ENCODE results near the gene IL17B.

IL17B gene

DNA sequence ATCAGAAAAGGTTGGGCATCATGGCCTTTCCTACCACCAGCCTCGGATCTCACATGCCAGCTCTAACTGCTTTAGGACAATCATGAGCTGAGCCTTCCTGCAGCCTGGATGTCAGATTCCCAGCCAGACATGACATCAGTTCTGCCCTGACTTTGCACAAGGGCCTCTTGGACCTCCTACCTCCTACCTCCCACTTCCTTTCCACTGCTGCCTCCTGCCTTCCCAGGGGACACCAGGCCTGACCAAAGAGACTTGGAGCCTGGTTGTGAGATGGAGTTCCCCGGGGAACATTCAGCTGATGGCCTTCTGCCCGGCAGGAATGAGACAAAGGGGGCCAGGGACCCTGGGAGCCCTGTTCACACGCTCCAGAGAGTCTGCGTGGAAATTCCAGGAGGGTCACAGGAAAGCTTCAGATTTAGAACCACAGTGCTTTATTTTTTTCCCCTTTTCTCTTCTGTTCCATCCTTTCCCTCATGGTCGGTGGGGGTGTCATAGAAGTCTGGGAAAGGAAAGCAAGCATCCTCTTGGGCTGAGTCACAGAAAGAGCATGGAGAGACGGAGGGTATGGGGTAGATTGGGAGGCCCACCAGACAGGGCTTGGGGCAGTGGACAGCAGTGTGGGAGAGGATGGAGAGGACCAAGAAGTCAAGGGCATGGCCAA lies 35.4 kb upstream of the IL17B start:
- no peak for DNase-seq

DNA sequence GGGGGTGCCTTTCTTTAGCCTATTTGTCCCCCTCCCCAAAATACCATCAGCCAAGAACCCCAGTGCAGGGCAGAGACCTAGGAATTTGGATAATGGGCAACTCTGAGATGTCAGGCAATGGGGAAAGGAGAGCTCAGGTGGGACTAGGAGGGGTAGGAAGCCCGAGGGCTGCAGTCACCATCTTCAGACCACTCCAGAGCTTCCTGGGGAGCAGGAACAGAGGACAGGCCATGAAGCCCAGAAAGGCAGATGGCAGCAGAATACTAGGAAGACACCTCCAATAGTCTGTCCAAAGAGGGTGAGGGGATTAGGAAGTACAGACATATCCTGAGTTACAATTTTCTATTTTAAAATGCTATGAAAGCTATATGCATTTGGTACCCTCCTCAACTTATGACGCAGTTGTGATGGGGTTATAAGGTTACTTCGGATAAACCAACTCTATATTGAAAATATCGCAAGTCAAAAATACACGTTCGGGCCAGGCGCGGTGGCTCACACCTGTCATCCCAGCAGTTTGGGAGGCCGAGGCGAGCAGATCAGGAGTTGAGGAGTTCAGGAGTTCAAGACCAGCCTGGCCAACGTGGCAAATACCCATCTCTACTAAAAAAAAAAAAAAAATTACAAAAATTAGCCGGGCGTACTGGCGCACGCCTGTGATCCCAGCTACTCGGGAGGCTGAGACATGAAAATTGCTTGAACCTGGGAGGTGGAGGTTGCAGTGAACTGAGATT lies 34.6 kb upstream of the IL17B start:
- no peak for DNase-seq

DNA sequence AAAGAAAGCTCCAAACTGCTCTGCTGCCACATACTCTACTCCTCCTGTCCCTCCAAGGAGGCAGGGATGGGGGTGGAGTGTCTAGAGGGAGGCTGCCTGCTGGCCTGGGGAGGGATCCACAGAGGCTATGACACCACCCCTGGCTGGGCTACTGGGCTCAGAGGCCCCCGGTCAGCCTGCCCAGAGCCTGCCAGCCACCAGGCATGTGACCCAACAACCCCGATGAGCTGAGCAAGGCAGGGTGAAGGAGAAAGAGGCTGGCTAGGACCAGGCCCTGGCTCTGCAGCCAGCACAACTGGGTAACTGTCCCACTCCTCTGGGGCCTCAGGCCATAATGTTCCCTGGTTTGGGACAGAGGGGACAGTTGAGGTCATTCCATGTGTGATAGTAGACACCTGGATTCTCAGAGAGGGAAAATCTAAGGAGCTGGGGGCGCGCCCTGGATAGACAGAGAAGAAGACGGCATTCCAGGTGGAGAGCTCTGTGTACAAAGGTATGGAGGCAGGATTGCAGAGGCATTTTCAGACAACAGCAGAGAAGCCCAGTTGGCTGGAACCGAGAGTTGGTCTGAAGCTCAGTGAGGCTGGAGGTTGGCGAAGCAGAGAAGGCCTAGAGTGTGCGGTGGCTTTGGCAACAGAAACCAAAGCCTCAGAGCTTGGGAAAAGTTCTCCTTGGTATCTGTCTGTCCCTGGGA lies 33.8 kb upstream of the IL17B start:
- DNase-seq = no peak

DNA sequence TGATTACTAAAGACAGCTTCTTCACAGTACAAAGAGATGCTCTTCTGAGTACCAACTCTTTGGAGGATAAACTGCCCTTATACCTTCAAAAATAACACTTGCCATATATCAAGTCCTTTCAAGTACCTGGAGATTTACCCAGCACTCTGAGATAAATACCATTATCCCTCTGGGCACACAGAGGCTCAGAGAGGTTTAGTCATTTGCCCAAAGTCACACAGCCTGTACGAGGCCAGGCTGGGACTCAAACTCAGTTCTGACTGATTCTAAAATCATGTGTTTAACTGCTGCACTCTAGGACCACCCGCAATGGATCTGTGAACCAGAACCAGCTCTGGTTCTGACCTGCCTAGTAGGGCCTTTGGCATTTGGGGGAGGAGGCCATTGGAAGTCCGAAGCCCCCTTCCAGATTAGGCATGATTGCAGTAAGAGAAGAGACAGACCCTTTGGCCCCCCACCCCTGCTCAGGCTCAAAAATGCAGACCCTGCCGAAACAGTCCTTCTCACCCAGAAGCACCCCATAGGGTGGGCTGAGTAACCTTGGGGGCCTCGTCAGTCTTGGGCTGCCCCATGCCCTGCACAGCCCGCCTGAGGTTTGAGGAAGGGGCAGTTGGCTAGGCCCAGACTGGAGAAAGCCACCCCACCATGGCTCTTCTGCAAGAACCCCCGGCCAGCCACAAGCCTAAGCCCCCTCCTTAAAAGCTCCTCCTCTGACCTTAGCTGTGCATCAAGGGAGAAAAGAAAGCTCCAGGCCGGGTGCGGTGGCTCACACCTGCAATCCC lies 32.8 kb upstream of the IL17B start:
- no peak for DNase-seq

DNA sequence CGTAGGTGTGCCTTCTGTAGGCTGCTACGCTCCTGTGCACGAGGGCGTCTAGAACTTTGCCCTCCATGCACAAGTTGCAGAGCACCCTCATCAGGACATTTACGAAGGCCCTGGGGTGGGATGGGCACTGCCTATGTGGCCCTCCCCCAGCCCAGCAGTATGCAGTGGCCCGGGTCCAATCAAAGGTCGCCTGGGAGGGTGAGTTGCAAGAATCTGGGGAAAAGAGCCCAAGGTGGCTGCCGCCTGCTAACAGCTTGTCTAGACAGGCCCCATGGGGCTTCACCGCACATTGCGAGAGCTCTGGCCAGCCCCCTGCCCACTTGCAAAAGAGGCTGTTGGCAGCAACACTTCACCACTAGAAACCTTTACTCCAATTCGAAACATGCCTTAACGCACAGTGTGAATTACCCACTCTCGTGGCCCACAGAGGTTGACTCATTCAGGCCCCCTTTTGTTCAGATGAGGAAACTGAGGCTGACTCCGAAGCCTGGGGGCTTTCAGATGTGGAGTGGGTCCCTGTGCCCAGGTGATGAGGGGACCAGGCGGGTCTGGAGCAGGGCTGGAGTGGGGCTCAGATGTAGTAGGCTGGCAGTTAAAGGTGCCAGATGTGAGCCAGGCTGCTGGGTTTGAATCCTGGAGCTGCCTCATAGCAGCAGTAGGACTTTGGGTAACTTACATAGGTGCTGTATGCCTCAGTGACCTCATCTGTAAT lies 31.8 kb upstream of the IL17B start:
- DNase-seq = no peak

DNA sequence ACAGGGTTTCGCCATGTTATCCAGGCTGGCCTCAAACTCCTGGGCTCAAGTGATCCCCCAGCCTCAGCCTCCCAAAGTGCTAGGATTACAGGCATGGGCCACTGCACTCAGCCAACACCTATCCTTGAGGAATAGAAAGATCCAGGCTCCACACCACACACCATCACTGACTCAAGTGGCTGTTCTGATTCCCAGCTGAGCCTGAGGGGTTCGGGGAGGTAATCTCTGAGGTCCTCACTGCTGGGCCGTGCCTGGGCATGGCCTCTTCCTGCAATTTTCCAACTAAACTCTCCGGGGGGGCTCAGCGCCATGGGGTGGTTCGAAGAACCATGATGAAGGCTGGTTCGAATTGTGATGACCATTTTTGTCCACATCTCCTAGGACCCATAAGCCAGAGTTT lies 31.0 kb upstream of the IL17B start:
- DNase-seq = no peak

DNA sequence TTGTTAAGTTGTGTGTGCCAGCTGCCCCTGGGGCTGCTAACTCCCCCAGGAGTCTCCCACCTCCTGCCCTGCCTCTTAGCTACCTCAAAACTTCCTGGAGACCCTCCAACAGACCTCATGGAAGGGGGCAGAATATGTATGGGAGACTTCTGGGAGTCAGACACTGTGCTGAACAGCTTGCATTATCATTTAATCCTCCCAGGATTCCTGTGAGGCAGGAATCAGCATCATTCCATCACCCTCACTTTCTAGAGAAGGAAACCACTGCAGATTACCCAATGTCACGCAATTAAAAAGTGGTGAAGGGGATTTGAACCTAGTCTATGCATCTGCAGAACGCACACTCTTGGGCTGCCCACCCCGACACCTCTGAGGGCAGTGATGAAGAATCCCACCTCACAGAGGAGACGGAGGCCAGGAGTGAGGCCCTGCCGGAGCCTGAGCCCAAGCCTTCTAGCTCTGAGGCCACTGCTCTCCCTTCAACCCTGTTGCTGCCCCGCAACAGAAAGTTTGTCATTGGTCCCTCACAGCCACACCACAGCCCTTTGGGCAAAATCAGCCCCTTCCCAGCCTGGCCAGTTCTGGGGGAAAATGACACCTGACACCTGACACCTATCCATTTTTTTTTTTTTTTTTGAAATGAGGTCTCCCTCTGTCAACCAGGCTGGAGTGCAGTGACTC lies 30.3 kb upstream of the IL17B start:
- no peak for DNase-seq

DNA sequence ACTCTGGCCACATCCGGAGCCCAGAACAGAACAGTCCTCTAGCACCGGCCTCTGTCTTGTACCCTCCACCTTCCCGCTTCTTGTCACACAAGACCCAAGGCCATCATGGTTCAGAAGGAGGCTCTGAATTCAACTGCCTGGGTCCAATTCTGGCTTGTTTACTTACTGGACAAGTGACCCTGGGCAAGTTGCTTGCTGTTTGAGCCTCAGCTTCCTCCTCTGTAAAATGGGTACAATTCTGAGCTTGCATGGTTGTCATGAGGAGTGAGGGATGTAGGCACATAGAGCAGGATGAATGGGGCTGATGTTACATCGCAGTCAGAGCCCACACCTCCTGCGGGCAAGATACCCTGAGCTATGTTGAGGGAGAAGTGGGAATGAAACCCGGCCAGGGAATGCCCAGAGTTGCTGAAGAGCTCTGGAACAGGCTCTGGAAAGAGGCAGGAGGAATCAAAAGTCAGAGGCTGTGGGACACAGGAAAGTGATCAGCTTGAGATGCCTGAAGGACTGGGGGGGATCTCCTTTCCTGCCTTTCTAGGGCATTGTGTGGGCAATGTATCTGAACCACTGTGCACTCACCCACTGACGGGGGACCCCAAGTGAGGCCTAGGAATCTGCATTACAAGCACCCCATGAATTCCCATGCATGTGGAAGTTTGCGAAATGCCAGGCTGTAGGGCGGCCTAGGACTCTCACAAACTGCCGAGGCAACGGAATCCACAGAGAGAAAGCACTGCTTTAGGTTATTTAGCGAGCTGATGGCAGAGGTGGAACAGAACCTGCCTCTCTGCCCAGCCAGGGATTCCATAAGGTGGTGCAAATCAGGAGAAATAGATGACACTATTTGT lies 29.4 kb upstream of the IL17B start:
- no peak for DNase-seq

DNA sequence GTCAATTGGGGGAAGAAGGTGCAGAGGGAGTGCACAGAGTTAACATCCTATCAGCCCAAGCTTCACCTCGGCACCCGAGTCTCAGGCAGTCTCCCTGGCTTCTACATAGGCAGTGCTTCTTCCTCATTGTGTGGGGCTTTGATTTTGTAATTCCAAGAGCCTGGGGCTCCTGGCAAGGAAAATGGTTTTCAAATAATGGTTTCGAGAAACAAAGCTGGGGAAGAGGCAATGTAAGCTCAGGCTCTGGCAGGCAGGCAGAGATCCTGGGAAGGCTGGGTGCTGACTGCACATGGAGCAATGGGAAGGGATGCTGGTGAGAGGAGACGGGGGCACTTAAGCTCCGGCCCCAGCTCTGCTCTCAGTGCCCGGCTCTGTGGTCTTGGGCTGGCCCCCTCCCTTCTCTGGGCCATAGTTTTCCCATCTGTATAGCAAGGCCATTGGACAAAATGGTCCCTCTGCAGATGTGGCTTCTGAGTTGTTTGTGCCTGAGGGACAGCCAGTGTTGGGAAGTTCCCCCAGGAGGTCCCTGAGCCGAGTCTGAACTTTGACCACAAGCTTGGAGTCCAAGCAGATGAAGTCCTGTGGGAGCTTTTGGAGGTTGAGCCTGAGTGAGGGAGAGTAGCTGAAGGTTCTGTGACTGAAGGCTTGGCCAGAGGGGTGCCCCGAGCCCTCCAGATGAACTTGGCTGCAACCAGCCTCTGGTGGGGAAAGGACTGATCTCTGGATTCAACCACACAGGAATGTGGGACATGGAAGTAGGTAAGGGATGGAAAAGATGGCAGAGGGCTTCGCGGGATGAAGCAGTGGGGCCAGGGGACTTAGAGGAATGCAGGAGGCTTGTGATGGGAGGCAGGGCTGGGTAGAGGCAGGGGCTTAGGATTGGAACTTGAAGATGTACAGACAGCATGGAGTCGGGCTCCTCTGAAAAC lies 28.5 kb upstream of the IL17B start:
- no peak for DNase-seq

DNA sequence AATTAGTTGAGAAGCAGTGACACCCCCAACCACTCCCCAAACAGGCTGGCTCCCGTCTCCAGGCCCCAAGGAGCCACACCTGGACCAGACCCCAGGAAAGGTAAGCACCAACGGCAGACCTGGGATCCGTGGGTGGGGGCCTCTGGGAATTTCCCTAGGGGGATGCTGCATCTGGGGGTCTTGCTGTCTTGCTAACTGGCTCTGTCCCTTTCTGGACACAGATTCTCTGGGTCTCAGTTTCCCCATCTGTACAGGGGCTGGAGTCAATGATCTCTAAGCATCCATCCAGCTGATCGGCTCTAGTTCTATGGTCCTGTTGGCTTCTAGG lies 27.9 kb upstream of the IL17B start:
- DNase-seq = no peak

DNA sequence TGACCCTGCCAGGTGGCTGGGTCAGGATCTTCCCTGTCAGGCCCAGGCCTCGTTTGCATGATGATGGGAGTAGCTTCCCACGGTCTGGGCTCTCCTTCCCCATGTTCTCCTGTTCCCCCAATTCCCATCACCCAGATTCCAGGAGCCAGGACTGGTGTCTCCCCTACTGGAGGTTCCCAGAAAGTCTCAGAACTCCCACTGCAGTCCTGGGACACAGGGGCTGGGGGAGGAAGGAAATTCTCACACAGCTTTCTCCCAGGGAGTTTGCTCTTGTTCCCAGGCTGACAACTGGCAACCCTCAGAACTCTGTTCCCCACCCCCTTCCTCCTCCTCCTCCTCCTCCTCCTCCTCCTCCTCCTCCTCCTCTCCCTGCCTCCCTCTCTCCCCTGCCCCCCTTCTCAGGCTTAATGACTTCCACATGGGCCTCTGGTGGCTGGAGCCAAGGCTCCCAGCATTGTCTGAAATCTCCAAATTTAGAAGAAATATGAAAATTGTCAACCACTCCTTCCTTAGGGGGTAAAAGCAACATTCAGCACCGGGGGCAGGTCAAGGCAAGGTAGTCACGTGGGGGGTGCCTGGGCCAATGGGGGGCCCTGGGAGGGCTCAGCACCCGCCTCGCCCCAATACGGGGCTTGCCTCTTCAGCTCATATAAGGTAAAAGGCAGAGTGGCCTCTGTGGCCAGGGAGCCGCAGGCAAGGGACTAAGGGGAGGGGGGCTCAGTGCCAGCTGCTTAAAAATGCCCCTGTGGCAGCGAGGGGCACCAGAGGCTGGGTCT lies 27.3 kb upstream of the IL17B start:
- no peak for DNase-seq

DNA sequence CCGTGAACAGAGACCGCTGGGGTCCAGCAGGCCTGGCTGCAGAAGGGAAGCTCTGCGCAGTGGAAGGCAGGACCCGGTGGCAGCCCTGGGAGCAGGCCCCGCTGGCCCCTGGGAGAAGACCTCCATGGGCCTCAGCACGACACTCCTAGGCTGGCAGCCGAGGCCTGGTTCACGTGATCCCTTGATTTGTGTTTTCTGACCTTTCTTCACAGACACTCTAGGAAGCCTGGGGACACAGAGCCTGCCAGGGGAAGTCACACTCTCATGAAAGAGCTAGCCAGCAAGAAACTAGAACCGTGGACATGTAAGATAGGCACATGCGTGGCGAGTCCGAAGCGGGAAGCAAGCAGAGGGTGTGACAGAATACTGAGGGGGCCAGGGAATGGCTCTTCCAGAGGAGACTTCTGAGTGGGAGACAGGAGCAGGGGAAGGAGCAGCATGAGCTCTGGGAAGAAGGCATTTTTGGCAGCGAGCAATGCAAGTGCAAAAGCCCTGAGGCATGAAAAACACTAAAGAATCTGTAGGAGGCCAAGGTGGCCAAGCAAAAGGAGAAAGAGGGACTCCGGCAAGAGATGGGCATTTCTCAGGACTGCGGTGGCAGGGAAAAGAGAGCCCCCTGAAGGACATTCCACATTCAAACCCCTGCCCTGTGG lies 26.6 kb upstream of the IL17B start:
- no peak for DNase-seq

DNA sequence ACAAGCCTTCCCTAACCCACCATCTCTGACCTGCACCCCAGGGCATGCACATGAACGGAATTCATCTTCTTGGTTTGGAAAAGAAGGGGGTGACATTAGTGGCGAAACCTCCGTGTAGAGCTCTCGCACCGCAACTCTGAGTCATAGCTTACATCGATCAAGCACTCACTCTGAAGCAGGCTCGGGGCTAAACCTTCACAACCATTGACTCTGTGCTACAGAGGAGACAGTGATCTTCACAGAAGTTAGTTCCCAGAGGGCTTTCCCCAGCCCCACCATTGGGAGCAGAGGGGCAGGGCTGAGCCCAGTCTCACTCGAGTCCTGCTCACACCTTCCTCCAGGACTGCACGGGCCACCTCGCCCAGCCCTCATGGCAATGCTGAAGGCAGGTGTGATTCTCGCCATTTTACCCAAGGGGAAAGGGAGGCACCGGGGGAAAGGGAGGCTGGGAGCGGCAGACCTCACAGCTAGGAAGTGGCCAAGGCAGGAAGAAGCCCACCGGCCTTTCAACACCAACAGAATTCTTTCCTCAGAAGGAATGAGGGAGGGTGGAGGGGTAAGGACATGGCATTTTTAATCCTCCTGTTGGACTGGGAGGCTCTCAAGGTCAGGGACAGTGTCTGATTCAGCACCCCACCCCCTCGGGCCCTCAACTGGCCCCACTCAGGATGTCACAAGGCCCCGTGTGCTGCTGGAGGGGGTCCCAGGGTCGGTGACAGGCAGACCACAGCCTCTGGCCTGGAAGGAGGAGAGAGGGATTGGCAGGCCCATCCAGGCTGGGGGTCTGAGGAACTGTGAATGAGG lies 25.9 kb upstream of the IL17B start:
- no peak for DNase-seq

DNA sequence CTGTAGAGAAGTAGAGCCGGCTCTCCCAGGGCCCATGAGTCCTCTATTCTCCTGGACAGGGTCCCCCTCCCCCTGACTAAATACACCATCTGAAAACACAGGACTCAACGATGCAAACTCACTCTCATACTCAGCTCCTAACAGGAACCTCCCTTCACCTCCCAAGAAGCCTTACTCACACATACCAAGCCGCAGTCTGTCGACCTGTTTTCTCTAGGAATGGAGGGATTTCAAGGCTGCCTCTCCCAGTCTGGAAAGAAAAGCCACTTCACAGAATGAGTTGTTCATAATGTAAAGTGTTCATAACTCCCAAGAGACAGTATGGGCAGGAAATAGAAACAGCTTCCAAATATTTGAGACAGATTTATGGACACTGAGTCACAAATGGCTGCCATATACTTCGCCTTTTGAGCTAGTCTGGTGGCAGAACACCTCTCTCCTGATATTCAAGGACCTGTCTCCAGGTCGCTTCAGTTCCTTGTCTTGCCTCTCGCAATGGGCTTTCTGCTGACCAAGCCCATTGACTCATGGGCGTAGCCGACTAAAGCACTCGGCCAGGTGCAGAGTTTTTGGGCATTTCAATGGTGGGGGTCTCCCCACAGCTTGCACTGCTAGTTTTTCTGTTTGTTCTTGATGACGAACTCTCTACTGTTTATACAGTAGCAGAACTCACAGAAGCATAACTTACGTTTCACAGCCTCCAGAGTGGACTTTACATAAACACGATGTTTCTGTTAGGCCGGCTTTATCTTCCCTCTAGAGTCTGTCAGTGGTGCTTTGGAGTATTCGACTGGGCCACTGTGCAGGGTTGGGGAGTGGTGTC lies 25.0 kb upstream of the IL17B start:
- no peak for DNase-seq

DNA sequence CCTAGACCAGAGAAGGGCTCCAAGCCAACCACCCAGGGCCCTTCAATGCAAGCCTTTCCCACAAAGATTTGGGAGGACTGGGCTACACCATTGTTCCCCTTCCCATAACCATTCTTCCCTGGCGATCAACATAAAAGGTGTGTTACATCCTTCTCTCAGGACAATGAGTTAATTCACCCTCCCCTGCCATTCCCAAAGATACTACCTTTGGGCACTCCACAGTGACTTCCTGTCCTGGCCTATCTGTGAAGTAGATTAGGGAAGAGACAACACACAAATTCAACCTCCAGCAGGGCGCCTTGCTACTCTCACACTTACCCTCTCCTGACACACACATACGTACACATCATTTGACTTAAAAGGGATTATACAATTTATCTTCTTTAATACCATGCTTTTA lies 23.2 kb upstream of the IL17B start:
- no peak for DNase-seq

DNA sequence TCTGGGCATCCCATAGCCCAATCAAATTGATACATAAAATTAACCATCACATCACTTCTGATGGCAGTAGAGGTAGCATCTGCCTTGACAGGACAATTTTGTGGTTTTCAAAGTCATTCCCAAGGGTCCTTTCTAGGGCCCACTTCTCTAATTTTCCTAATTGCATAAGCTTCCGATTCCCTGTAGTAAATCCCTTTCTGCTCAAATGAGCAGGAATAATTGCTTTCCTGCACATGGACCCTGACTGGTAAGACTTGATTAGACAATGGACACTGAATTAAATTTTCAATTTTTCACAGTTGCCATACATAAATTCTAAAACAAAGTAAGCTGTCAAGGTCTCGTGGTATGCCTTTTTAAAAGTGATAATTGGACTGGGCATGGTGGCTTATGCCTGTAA lies 22.0 kb upstream of the IL17B start:
- no peak for DNase-seq

DNA sequence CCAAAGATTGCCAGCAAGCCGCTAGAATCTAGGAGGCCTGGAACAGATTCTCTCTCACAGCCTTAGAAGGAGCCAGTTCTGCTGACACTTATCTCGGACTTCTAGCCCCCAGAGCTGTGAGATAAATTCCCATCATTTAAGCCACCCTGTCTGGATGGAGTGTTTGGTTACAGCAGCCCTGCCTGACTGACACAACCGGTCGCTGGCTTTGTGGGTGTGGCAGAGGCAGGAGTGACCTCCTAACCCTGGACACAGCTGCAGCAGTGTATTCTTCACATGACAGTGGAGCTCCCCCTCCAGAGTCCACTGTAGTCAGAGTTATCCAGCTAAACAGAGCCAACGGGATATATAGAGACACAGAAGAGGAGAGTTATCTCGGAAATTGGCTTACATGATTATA lies 21.2 kb upstream of the IL17B start:
- DNase-seq = no peak

Data from suppressor macrophage (primary cell).